ENCODE data around the gene NRG2. TPM values are rescaled to one million over a fixed set of nuclear protein-coding genes. Genes with fewer than 3 reads are reported as not detected.

Gene NRG2
- total and polyA plus RNA-seq, 2 donors (not counting 3 experiments of a cell fraction or from before 2014, with no cell fraction given) = 0.26 to 0.42 TPM

GRCh38 chr5:139822553-139823425, 220.3 kb downstream of the NRG2 start:
- no peaks in the 10 kb centered on the region for H3K9me1 ChIP-seq (replicated peaks; ENCODE audit: control insufficient read depth, extremely low read depth, insufficient read depth, low read length)
- FAIRE-seq = no peak
- no peaks in the 10 kb centered on the region for H3K9me3 ChIP-seq (replicated peaks; ENCODE audit: control insufficient read depth, insufficient read depth, low read length)
- intact Hi-C loops (cut with micrococcal nuclease) (no loop called here), dilution Hi-C loops (cut with MboI; ENCODE audit: extremely low pct_ligation_motif_present, low sequenced_read_pairs) (no loop called here)
- BruUV-seq (replicated peaks) = no TSS peak
- H3K27me3 ChIP-seq (ENCODE audit: control insufficient read depth in 2 of 2, insufficient read depth in 2 of 2, low read length in 2 of 2) = no peaks in the 10 kb centered on the region
- no peak for TF ChIP-seq GATA2 (IDR thresholded peaks at IDR 0.05; ENCODE audit: insufficient read depth, insufficient read length, low read depth, low read length)
- TF ChIP-seq POLR2AphosphoS5 (IDR thresholded peaks at IDR 0.05; ENCODE audit: insufficient read depth, low read depth, low read length) = no peak
- no peak for TF ChIP-seq EZH2 (IDR thresholded peaks at IDR 0.05; ENCODE audit: borderline replicate concordance, low read depth, low read length, severe bottlenecking)
- no peak for TF ChIP-seq MYC (IDR thresholded peaks at IDR 0.05; ENCODE audit: low read depth, low read length)
- TF ChIP-seq FOS (IDR thresholded peaks at IDR 0.05; ENCODE audit: borderline replicate concordance, insufficient read depth, low read length) = no peak
- no peak for TF ChIP-seq POLR2A (IDR thresholded peaks at IDR 0.05; ENCODE audit: low read depth, low read length)
- no peak for TF ChIP-seq MAX (IDR thresholded peaks at IDR 0.05; ENCODE audit: insufficient read depth, insufficient read length)
- TF ChIP-seq CTCF (IDR thresholded peaks at IDR 0.05; ENCODE audit: extremely low read depth in 1 of 2, insufficient read depth in 1 of 2, low read depth in 1 of 2, low read length in 2 of 2) = no peak
- TF ChIP-seq JUN (IDR thresholded peaks at IDR 0.05; ENCODE audit: borderline replicate concordance, insufficient read depth, insufficient read length, low read depth) = no peak
- H3K4me3 ChIP-seq (replicated peaks in 1 of 3; ENCODE audit: insufficient read depth in 1 of 3, low read depth in 1 of 3, low read length in 3 of 3) = no peak overlapping the region
- no peak overlapping the region for H3K4me2 ChIP-seq (ENCODE audit: insufficient read depth, low read length)
- no peaks in the 10 kb centered on the region for H3K4me1 ChIP-seq (ENCODE audit: control insufficient read depth, extremely low read depth, insufficient read depth, low read length)
- no peak for DNase-seq (ENCODE audit: low read depth, low spot score)
- H4K20me1 ChIP-seq (replicated peaks; ENCODE audit: control insufficient read depth, extremely low read depth, insufficient read depth, low read length) = no peaks in the 10 kb centered on the region
- no peak overlapping the region for H2AFZ ChIP-seq (ENCODE audit: low read depth, low read length)
- ChIA-PET CTCF (interaction anchor here (1.3 kb wide), 1 partner anchor 25 kb away, joined by 3 read pairs; no protein-coding TSS in a partner anchor), POLR2A (no interaction called here)
- H3K36me3 ChIP-seq (ENCODE audit: control insufficient read depth in 2 of 2, extremely low read depth in 1 of 2, insufficient read depth in 2 of 2, low read length in 2 of 2) = no peaks in the 10 kb centered on the region
- H3K79me2 ChIP-seq (ENCODE audit: control insufficient read depth, insufficient read depth, low read length) = no peaks in the 10 kb centered on the region
- no peak overlapping the region for H3K27ac ChIP-seq (ENCODE audit: insufficient read depth, low read depth, low read length)
- H3K9ac ChIP-seq (replicated peaks; ENCODE audit: extremely low read depth, insufficient read depth, low read length) = no peak overlapping the region

All from endothelial cell of umbilical vein (primary cell).